ENCODE measurements around the gene FARS2.

DNA sequence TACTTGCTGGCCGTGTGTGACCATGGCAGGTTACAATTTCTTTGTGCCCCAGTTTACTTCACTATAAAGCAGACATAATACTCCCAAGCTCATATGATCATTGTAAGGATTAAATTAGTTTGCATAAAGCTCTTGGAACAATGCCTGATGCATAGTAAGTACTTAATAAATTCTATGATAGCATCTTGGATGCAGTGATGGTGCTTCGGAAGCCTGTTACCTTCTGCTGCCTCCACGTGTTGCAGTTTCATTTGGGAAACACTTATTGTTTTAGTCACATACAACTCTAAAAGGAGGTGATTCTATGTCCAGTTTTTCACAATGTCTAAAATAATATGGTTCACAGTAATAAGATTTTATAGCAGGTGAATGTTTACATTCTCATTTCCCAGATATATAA lies 401.5 kb downstream of the FARS2 start:
- no peak for TF ChIP-seq CTCF (IDR thresholded peaks at IDR 0.05)
- TF ChIP-seq MYBL2 (CRISPR knock-in tag; IDR thresholded peaks at IDR 0.05) = no peak
- TF ChIP-seq NFYB (CRISPR knock-in tag; conservative IDR thresholded peaks at IDR 0.05; ENCODE audit: low read depth) = no peak
- TF ChIP-seq, protein P1, sequence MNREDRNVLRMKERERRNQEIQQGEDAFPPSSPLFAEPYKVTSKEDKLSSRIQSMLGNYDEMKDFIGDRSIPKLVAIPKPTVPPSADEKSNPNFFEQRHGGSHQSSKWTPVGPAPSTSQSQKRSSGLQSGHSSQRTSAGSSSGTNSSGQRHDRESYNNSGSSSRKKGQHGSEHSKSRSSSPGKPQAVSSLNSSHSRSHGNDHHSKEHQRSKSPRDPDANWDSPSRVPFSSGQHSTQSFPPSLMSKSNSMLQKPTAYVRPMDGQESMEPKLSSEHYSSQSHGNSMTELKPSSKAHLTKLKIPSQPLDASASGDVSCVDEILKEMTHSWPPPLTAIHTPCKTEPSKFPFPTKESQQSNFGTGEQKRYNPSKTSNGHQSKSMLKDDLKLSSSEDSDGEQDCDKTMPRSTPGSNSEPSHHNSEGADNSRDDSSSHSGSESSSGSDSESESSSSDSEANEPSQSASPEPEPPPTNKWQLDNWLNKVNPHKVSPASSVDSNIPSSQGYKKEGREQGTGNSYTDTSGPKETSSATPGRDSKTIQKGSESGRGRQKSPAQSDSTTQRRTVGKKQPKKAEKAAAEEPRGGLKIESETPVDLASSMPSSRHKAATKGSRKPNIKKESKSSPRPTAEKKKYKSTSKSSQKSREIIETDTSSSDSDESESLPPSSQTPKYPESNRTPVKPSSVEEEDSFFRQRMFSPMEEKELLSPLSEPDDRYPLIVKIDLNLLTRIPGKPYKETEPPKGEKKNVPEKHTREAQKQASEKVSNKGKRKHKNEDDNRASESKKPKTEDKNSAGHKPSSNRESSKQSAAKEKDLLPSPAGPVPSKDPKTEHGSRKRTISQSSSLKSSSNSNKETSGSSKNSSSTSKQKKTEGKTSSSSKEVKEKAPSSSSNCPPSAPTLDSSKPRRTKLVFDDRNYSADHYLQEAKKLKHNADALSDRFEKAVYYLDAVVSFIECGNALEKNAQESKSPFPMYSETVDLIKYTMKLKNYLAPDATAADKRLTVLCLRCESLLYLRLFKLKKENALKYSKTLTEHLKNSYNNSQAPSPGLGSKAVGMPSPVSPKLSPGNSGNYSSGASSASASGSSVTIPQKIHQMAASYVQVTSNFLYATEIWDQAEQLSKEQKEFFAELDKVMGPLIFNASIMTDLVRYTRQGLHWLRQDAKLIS (CRISPR knock-in tag; IDR thresholded peaks at IDR 0.05; ENCODE audit: borderline replicate concordance) = no peak
- TF ChIP-seq, protein P2, sequence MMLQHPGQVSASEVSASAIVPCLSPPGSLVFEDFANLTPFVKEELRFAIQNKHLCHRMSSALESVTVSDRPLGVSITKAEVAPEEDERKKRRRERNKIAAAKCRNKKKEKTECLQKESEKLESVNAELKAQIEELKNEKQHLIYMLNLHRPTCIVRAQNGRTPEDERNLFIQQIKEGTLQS (CRISPR knock-in tag; conservative IDR thresholded peaks at IDR 0.05) = no peak
- TF ChIP-seq, protein P3, sequence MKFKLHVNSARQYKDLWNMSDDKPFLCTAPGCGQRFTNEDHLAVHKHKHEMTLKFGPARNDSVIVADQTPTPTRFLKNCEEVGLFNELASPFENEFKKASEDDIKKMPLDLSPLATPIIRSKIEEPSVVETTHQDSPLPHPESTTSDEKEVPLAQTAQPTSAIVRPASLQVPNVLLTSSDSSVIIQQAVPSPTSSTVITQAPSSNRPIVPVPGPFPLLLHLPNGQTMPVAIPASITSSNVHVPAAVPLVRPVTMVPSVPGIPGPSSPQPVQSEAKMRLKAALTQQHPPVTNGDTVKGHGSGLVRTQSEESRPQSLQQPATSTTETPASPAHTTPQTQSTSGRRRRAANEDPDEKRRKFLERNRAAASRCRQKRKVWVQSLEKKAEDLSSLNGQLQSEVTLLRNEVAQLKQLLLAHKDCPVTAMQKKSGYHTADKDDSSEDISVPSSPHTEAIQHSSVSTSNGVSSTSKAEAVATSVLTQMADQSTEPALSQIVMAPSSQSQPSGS (CRISPR knock-in tag; IDR thresholded peaks at IDR 0.05; ENCODE audit: borderline replicate concordance, low read depth) = no peak
- no peak for TF ChIP-seq SMAD3 (CRISPR knock-in tag; IDR thresholded peaks at IDR 0.05; ENCODE audit: borderline replicate concordance)
- TF ChIP-seq ELF4 (CRISPR knock-in tag; IDR thresholded peaks at IDR 0.05; ENCODE audit: low read depth) = no peak
- no peak for TF ChIP-seq ZNF396 (CRISPR knock-in tag; IDR thresholded peaks at IDR 0.05; ENCODE audit: borderline replicate concordance)

Data from WTC11 (cell line).